OCI-LY7 (cell line): Measurements from ENCODE around the gene CD274.

Source experiments
- CTCF ChIP-seq: fragments of 200-600 bp; sonication (generic); conservative IDR thresholded peaks from 2 replicates; pipeline ENCODE4 v1.5.1; 2014; ENCODE audit warnings: mild to moderate bottlenecking, antibody characterized with exemption, low read length, moderate library complexity, mixed read lengths
- EZH2phosphoT487 ChIP-seq: fragments of 200-600 bp; sonication (generic); IDR thresholded peaks from 2 replicates; pipeline ENCODE4 v1.6.1; 2018; ENCODE audit warnings: low read depth, borderline replicate concordance, mild to moderate bottlenecking, mixed run types, antibody characterized with exemption, low read length, moderate library complexity, mixed read lengths

GRCh38 chr9:5511935-5512580, 61.7 kb downstream of the CD274 start:
- TF ChIP-seq CTCF = no peak
- TF ChIP-seq EZH2phosphoT487 = no peak
